ENCODE measurements around the gene SLC29A2. TPM values are rescaled to one million over a fixed set of nuclear protein-coding genes. Genes with fewer than 3 reads are reported as not detected.

SLC29A2 gene
- total RNA-seq, 1 experiment from 2014 or later, result 30.3 TPM

DNA sequence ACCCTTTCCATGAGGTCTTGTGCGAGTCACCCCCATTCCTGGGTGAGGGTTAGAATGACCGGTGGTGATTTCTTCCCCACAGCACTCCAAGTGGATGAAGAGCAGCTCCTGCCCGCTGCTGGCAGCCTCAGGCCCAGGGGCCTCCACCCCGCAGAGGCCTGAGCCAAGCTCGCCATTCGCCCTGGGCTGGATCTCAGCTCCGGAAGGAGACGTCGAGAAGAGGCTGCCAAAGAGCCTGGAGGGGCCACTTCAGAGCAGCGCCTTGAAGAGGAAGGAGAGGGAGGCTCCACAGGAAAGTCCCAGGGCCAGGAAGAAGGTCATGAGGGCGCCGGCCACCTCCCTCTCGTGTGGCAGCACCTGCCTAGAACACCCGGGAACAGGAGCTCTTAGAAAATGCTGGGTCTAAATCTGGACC is 8.4 kb downstream of the SLC29A2 start:
- POLR2A ChIA-PET, result interaction anchor here (0.6 to 1.1 kb wide), 2 partner anchors 9 to 10 kb away, joined by 3 read pairs; no protein-coding TSS in a partner anchor
- Histone ChIP-seq H3K9me3 (no peaks in the 10 kb centered on the region), H3K36me3 (ENCODE audit: control insufficient read depth, insufficient read depth, low read length) (peaks cover 6% of the 10 kb centered on the region; the same call in 1 of the 2 replicates), H3K27me3 (replicated peaks; ENCODE audit: control insufficient read depth, insufficient read depth, low read length) (no peaks in the 10 kb centered on the region), H3K4me3 (ENCODE audit: low read depth, low read length) (no peak overlapping the region), H3K4me1 (peaks cover 9% of the 10 kb centered on the region)
- H3K27me3 Mint-ChIP-seq (ENCODE audit: insufficient read depth, unreplicated experiment), result no peaks in the 10 kb centered on the region
- no peak overlapping the region for H3K4me3 Mint-ChIP-seq (ENCODE audit: unreplicated experiment)
- intact Hi-C loops (cut with micrococcal nuclease; ENCODE audit: unreplicated experiment), result no loop called here
- CTCF ChIA-PET, result interaction anchor here (0.6 kb wide), 1 partner anchor 52 kb away, joined by 3 read pairs; no protein-coding TSS in a partner anchor
- peak overlapping the region; percentile 48 for H3K27ac Mint-ChIP-seq (ENCODE audit: unreplicated experiment)
- peaks cover 100% of the 10 kb centered on the region for H3K36me3 Mint-ChIP-seq (ENCODE audit: insufficient read depth, unreplicated experiment)
- BruUV-seq (replicated peaks), result no TSS peak
- DNase-seq, result peak in 1 of 2 experiments; percentile 40
- H3K4me1 Mint-ChIP-seq (ENCODE audit: low read depth, unreplicated experiment), result peaks cover 12% of the 10 kb centered on the region
- TF ChIP-seq, protein P1, sequence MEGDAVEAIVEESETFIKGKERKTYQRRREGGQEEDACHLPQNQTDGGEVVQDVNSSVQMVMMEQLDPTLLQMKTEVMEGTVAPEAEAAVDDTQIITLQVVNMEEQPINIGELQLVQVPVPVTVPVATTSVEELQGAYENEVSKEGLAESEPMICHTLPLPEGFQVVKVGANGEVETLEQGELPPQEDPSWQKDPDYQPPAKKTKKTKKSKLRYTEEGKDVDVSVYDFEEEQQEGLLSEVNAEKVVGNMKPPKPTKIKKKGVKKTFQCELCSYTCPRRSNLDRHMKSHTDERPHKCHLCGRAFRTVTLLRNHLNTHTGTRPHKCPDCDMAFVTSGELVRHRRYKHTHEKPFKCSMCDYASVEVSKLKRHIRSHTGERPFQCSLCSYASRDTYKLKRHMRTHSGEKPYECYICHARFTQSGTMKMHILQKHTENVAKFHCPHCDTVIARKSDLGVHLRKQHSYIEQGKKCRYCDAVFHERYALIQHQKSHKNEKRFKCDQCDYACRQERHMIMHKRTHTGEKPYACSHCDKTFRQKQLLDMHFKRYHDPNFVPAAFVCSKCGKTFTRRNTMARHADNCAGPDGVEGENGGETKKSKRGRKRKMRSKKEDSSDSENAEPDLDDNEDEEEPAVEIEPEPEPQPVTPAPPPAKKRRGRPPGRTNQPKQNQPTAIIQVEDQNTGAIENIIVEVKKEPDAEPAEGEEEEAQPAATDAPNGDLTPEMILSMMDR (IDR thresholded peaks at IDR 0.05; ENCODE audit: insufficient read depth in 1 of 2, low read depth in 1 of 2, low read length in 1 of 2, severe bottlenecking in 1 of 2, unreplicated experiment in 1 of 2), result no peak
- no peaks in the 10 kb centered on the region for H3K9me3 Mint-ChIP-seq (ENCODE audit: unreplicated experiment)

DNA sequence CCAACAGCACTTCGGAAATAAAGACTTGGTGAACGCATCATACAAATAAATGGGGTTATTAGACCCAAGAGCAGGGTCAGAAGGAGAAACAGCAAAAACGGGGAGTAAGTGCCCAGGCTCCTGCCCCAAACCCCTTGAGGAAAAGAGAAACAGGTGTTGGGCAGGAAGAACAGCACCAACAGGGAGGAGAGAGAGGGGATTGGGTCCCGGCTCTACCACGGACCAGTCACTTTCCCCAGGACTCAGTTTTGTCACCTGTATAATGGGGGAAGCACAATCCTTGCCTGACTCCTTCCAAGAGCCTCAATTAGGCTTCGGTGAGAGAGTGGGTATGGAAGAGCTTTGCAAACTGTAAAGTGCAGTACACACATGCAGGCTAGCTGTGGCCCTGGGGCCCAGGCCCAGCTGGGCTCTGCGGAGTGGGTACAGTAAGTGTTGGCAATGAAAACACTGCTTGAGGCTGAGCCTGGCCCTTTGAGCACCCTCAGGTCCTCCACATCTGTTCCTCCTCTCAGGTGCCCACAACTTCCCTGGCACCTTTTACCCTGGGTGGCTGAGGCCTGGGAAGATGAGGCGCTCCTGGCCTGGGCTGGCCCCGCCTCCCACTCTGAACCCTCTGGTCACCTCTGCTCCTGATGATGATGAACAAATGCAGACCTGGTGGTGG is 8.9 kb downstream of the SLC29A2 start:
- peak overlapping the region; percentile 82 for H3K27ac Mint-ChIP-seq (ENCODE audit: unreplicated experiment)
- no peak for DNase-seq
- POLR2A ChIA-PET, result interaction anchor here (0.6 to 0.7 kb wide), 2 partner anchors 10 to 11 kb away, joined by 3 read pairs; no protein-coding TSS in a partner anchor

DNA sequence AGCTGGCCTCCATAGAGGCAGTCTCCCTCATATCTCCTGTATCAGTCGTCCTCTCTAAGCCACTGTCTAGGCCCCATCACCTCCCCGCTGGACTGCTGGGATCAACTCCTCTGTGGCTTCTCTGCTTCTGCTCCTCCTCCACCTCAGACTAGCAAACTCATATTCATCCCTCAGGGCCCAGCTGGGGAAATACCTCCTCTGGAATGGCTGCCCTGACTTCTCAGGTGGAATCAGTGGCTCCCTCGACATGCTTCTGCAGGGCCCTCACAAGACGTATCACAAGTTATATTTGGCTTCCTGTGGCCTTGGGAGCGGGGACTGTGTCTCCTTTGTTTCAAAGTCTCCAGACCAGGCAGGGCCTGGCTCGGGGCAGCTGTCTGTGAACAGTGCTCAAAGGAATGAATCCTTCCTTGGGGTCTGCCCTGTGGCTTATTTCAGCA is 10.0 kb downstream of the SLC29A2 start:
- H3K4me1 Mint-ChIP-seq (ENCODE audit: low read depth, unreplicated experiment), result peaks cover 12% of the 10 kb centered on the region
- Histone ChIP-seq H3K36me3 (ENCODE audit: control insufficient read depth, insufficient read depth, low read length) (peaks cover 8% of the 10 kb centered on the region; the same call in 1 of the 2 replicates), H3K4me1 (peaks cover 9% of the 10 kb centered on the region), H3K27me3 (replicated peaks; ENCODE audit: control insufficient read depth, insufficient read depth, low read length) (no peaks in the 10 kb centered on the region), H3K4me3 (ENCODE audit: low read depth, low read length) (no peak overlapping the region), H3K9me3 (no peaks in the 10 kb centered on the region)
- no peaks in the 10 kb centered on the region for H3K9me3 Mint-ChIP-seq (ENCODE audit: unreplicated experiment)
- no peak overlapping the region for H3K4me3 Mint-ChIP-seq (ENCODE audit: unreplicated experiment)
- peak in 1 of 2 experiments; percentile 34 for DNase-seq
- TF ChIP-seq, protein P1 (IDR thresholded peaks at IDR 0.05; ENCODE audit: insufficient read depth in 1 of 2, low read depth in 1 of 2, low read length in 1 of 2, severe bottlenecking in 1 of 2, unreplicated experiment in 1 of 2), result no peak
- H3K36me3 Mint-ChIP-seq (ENCODE audit: insufficient read depth, unreplicated experiment), result peaks cover 96% of the 10 kb centered on the region
- intact Hi-C loops (cut with micrococcal nuclease; ENCODE audit: unreplicated experiment), result no loop called here
- POLR2A ChIA-PET, result interaction anchor here (0.5 kb wide), 1 partner anchor 495 kb away, joined by 3 read pairs; no protein-coding TSS in a partner anchor
- peak overlapping the region; percentile 82 for H3K27ac Mint-ChIP-seq (ENCODE audit: unreplicated experiment)
- CTCF ChIA-PET, result no interaction called here
- no TSS peak for BruUV-seq (replicated peaks)
- no peaks in the 10 kb centered on the region for H3K27me3 Mint-ChIP-seq (ENCODE audit: insufficient read depth, unreplicated experiment)

More for the DNA sequence above, 8.9 kb downstream of the SLC29A2 start:
- TF ChIP-seq, protein P1 (IDR thresholded peaks at IDR 0.05; ENCODE audit: insufficient read depth in 1 of 2, low read depth in 1 of 2, low read length in 1 of 2, severe bottlenecking in 1 of 2, unreplicated experiment in 1 of 2), result no peak
- H3K36me3 ChIP-seq (ENCODE audit: control insufficient read depth, insufficient read depth, low read length), result peaks cover 6% of the 10 kb centered on the region; the same call in 1 of the 2 replicates
- Mint-ChIP-seq H3K9me3 (ENCODE audit: unreplicated experiment) (no peaks in the 10 kb centered on the region), H3K4me1 (ENCODE audit: low read depth, unreplicated experiment) (peaks cover 12% of the 10 kb centered on the region), H3K36me3 (ENCODE audit: insufficient read depth, unreplicated experiment) (peaks cover 100% of the 10 kb centered on the region), H3K4me3 (ENCODE audit: unreplicated experiment) (peak overlapping the region; percentile 12), H3K27me3 (ENCODE audit: insufficient read depth, unreplicated experiment) (no peaks in the 10 kb centered on the region)
- CTCF ChIA-PET, result no interaction called here
- H3K9me3 ChIP-seq, result no peaks in the 10 kb centered on the region
- no TSS peak for BruUV-seq (replicated peaks)
- no peak overlapping the region for H3K4me3 ChIP-seq (ENCODE audit: low read depth, low read length)
- no peaks in the 10 kb centered on the region for H3K27me3 ChIP-seq (replicated peaks; ENCODE audit: control insufficient read depth, insufficient read depth, low read length)
- peaks cover 9% of the 10 kb centered on the region for H3K4me1 ChIP-seq
- intact Hi-C loops (cut with micrococcal nuclease; ENCODE audit: unreplicated experiment), result no loop called here

Data from Caco-2 (cell line).